HUES48 (cell line): ENCODE data around the gene TSPAN19.

Experiments
- H3K27ac ChIP-seq: one replicate; pipeline ENCODE4 v1.7.0; 2013; ENCODE audit warnings: low read depth, low read length, inconsistent platforms
- H3K27me3 ChIP-seq: 2 replicates; pipeline ENCODE4 v1.6.1; 2013; ENCODE audit warnings: mild to moderate bottlenecking, low read length; ENCODE audit not compliant: control insufficient read depth, insufficient read depth
- H3K36me3 ChIP-seq: 2 replicates; pipeline ENCODE4 v1.6.1; 2013; ENCODE audit warnings: low read length; ENCODE audit not compliant: control insufficient read depth, insufficient read depth
- H3K4me1 ChIP-seq: 2 replicates; pipeline ENCODE4 v1.6.1; 2013; ENCODE audit warnings: mild to moderate bottlenecking, low read length; ENCODE audit not compliant: control insufficient read depth, insufficient read depth
- H3K4me3 ChIP-seq: 2 replicates; pipeline ENCODE4 v1.5.1; 2013; ENCODE audit warnings: mild to moderate bottlenecking, low read depth, low read length
- H3K9ac ChIP-seq: 2 replicates; pipeline ENCODE4 v1.6.1; 2013; ENCODE audit warnings: mild to moderate bottlenecking, low read depth, low read length, moderate library complexity
- H3K9me3 ChIP-seq: 2 replicates; pipeline ENCODE4 v1.6.1; 2013; ENCODE audit warnings: low read length; ENCODE audit not compliant: control insufficient read depth, insufficient read depth

TSPAN19 gene

GRCh38 chr12:85036234-85036707 is at the start of gene TSPAN19, which contains the start of gene LRRIQ1:
TSPAN19 (minus strand) TSS chr12:85036277; CDS start chr12:85029946, 6,331 bp downstream.
LRRIQ1 (plus strand) TSS chr12:85036351; CDS start chr12:85038177, 1,826 bp downstream.
- Histone ChIP-seq H3K36me3 (no peaks in the 10 kb centered on the region), H3K27ac (peak within 1 kb of the TSS; percentile 53), H3K27me3 (no peaks in the 10 kb centered on the region), H3K4me3 (peak within 1 kb of the TSS; percentile 96), H3K9me3 (no peaks in the 10 kb centered on the region), H3K4me1 (peaks cover 6% of the 10 kb centered on the region), H3K9ac (peak within 1 kb of the TSS; percentile 72)

GRCh38 chr12:85085066-85085465 is 49.0 kb upstream of the TSPAN19 start:
- Histone ChIP-seq H3K36me3 (no peaks in the 10 kb centered on the region), H3K27me3 (no peaks in the 10 kb centered on the region), H3K9me3 (no peaks in the 10 kb centered on the region), H3K9ac (no peak overlapping the region), H3K4me1 (peaks cover 3% of the 10 kb centered on the region; the same call in 1 of the 2 replicates), H3K27ac (no peak overlapping the region), H3K4me3 (no peak overlapping the region)

GRCh38 chr12:85076688-85077430 is 40.8 kb upstream of the TSPAN19 start:
- H3K9me3 ChIP-seq, result no peaks in the 10 kb centered on the region
- no peak overlapping the region for H3K4me3 ChIP-seq
- no peaks in the 10 kb centered on the region for H3K36me3 ChIP-seq
- no peaks in the 10 kb centered on the region for H3K27me3 ChIP-seq
- no peak overlapping the region for H3K27ac ChIP-seq
- H3K4me1 ChIP-seq, result peaks cover 3% of the 10 kb centered on the region; the same call in 1 of the 2 replicates
- no peak overlapping the region for H3K9ac ChIP-seq

- no peak overlapping the region for H3K9ac ChIP-seq
- no peaks in the 10 kb centered on the region for H3K9me3 ChIP-seq
- H3K36me3 ChIP-seq, result no peaks in the 10 kb centered on the region
- H3K4me1 ChIP-seq, result peaks cover 3% of the 10 kb centered on the region; the same call in 1 of the 2 replicates
- H3K27ac ChIP-seq, result no peak overlapping the region
- H3K4me3 ChIP-seq, result no peak overlapping the region
- H3K27me3 ChIP-seq, result no peaks in the 10 kb centered on the region
These were observed 36.7 kb upstream of the TSPAN19 start for GRCh38 chr12:85072826-85073225.

GRCh38 chr12:85065837-85066482 is 29.9 kb upstream of the TSPAN19 start:
- no peaks in the 10 kb centered on the region for H3K36me3 ChIP-seq
- H3K9me3 ChIP-seq, result no peaks in the 10 kb centered on the region
- no peaks in the 10 kb centered on the region for H3K4me1 ChIP-seq
- no peak overlapping the region for H3K9ac ChIP-seq
- no peak overlapping the region for H3K27ac ChIP-seq
- H3K27me3 ChIP-seq, result no peaks in the 10 kb centered on the region
- no peak overlapping the region for H3K4me3 ChIP-seq

- Histone ChIP-seq H3K36me3 (no peaks in the 10 kb centered on the region), H3K9me3 (no peaks in the 10 kb centered on the region), H3K9ac (no peak overlapping the region), H3K4me3 (no peak overlapping the region), H3K4me1 (no peaks in the 10 kb centered on the region), H3K27ac (no peak overlapping the region), H3K27me3 (no peaks in the 10 kb centered on the region)
These were observed 24.8 kb upstream of the TSPAN19 start for GRCh38 chr12:85060916-85061315.

GRCh38 chr12:85059594-85059993 is 23.5 kb upstream of the TSPAN19 start:
- Histone ChIP-seq H3K36me3 (no peaks in the 10 kb centered on the region), H3K4me1 (no peaks in the 10 kb centered on the region), H3K9ac (no peak overlapping the region), H3K27me3 (no peaks in the 10 kb centered on the region), H3K27ac (no peak overlapping the region), H3K4me3 (no peak overlapping the region), H3K9me3 (no peaks in the 10 kb centered on the region)

GRCh38 chr12:85058339-85058738 is 22.3 kb upstream of the TSPAN19 start:
- Histone ChIP-seq H3K27ac (no peak overlapping the region), H3K9me3 (no peaks in the 10 kb centered on the region), H3K27me3 (no peaks in the 10 kb centered on the region), H3K36me3 (no peaks in the 10 kb centered on the region), H3K4me3 (no peak overlapping the region), H3K9ac (no peak overlapping the region), H3K4me1 (no peaks in the 10 kb centered on the region)

- Histone ChIP-seq H3K36me3 (no peaks in the 10 kb centered on the region), H3K27me3 (no peaks in the 10 kb centered on the region), H3K9me3 (no peaks in the 10 kb centered on the region), H3K4me3 (no peak overlapping the region), H3K4me1 (no peaks in the 10 kb centered on the region), H3K27ac (no peak overlapping the region), H3K9ac (no peak overlapping the region)
These were observed 21.4 kb upstream of the TSPAN19 start for GRCh38 chr12:85057370-85057963.

- Histone ChIP-seq H3K9me3 (no peaks in the 10 kb centered on the region), H3K4me3 (no peak overlapping the region), H3K9ac (no peak overlapping the region), H3K4me1 (peaks cover 2% of the 10 kb centered on the region; the same call in 1 of the 2 replicates), H3K27ac (no peak overlapping the region), H3K27me3 (no peaks in the 10 kb centered on the region), H3K36me3 (no peaks in the 10 kb centered on the region)
These were observed 7.8 kb upstream of the TSPAN19 start for GRCh38 chr12:85043829-85044228.

- H3K36me3 ChIP-seq, result no peaks in the 10 kb centered on the region
- H3K27me3 ChIP-seq, result no peaks in the 10 kb centered on the region
- H3K27ac ChIP-seq, result no peak overlapping the region
- peaks cover 6% of the 10 kb centered on the region for H3K4me1 ChIP-seq
- H3K9ac ChIP-seq, result no peak overlapping the region
- no peak overlapping the region for H3K4me3 ChIP-seq
- no peaks in the 10 kb centered on the region for H3K9me3 ChIP-seq
These were observed 5.3 kb upstream of the TSPAN19 start for GRCh38 chr12:85041395-85041794.
